ENCODE measurements around the gene RAPGEF2. TPM values are rescaled to one million over a fixed set of nuclear protein-coding genes. Genes with fewer than 3 reads are reported as not detected.
"Not testable (repeated sequence)": the region's sequence is repeated elsewhere in the genome, so short reads cannot be mapped to it uniquely, and the experiment has no call there.

The RAPGEF2 gene
- total RNA-seq, 1 donor from 2014 or later: 46.7 TPM

- H3K4me3 Mint-ChIP-seq: no peak overlapping the region
- no peak for TF ChIP-seq CTCF (IDR thresholded peaks at IDR 0.05; ENCODE audit: unreplicated experiment)
These were observed 4.5 kb downstream of the RAPGEF2 start for GRCh38 chr4:159107203-159107925.

GRCh38 chr4:159108124-159108523 is 5.2 kb downstream of the RAPGEF2 start:
- peaks cover 3% of the 10 kb centered on the region for H3K36me3 Mint-ChIP-seq
- no peaks in the 10 kb centered on the region for H3K27me3 Mint-ChIP-seq (ENCODE audit: low read depth)
- no peak for TF ChIP-seq CTCF (IDR thresholded peaks at IDR 0.05; ENCODE audit: unreplicated experiment)
- no peak for DNase-seq (ENCODE audit: low spot score in 2 of 2, unreplicated experiment in 2 of 2)
- H3K9me3 Mint-ChIP-seq: peaks cover 4% of the 10 kb centered on the region
- H3K4me1 Mint-ChIP-seq: peaks cover 39% of the 10 kb centered on the region
- H3K4me3 Mint-ChIP-seq: no peak overlapping the region
- no peak overlapping the region for H3K27ac Mint-ChIP-seq

More at GRCh38 chr4:159107203-159107925, 4.5 kb downstream of the RAPGEF2 start:
- H3K36me3 Mint-ChIP-seq: no peaks in the 10 kb centered on the region
- H3K4me1 Mint-ChIP-seq: peaks cover 39% of the 10 kb centered on the region
- H3K27ac Mint-ChIP-seq: peak overlapping the region; percentile 50
- H3K27me3 Mint-ChIP-seq (ENCODE audit: low read depth): no peaks in the 10 kb centered on the region
- DNase-seq (ENCODE audit: low spot score in 2 of 2, unreplicated experiment in 2 of 2): no peak
- no peaks in the 10 kb centered on the region for H3K9me3 Mint-ChIP-seq

- no peaks in the 10 kb centered on the region for H3K27me3 Mint-ChIP-seq (ENCODE audit: low read depth)
- H3K4me1 Mint-ChIP-seq: peaks cover 25% of the 10 kb centered on the region
- H3K36me3 Mint-ChIP-seq: peaks cover 14% of the 10 kb centered on the region
- no peak overlapping the region for H3K4me3 Mint-ChIP-seq
- peaks cover 8% of the 10 kb centered on the region for H3K9me3 Mint-ChIP-seq
- TF ChIP-seq CTCF (IDR thresholded peaks at IDR 0.05; ENCODE audit: unreplicated experiment): no peak
- DNase-seq (ENCODE audit: low spot score in 2 of 2, unreplicated experiment in 2 of 2): no peak
- peak overlapping the region; percentile 25 for H3K27ac Mint-ChIP-seq
These were observed 8.1 kb downstream of the RAPGEF2 start for GRCh38 chr4:159110961-159111360.

- TF ChIP-seq CTCF (IDR thresholded peaks at IDR 0.05; ENCODE audit: unreplicated experiment): no peak
- H3K27me3 Mint-ChIP-seq (ENCODE audit: low read depth): no peaks in the 10 kb centered on the region
- H3K4me3 Mint-ChIP-seq: no peak overlapping the region
- H3K36me3 Mint-ChIP-seq: peaks cover 17% of the 10 kb centered on the region
- peak overlapping the region; percentile 25 for H3K27ac Mint-ChIP-seq
- DNase-seq (ENCODE audit: low spot score in 2 of 2, unreplicated experiment in 2 of 2): no peak
- H3K9me3 Mint-ChIP-seq: peaks cover 8% of the 10 kb centered on the region
- peaks cover 22% of the 10 kb centered on the region for H3K4me1 Mint-ChIP-seq
These were observed 8.5 kb downstream of the RAPGEF2 start for GRCh38 chr4:159111416-159111815.

GRCh38 chr4:159113366-159113765 is 10.5 kb downstream of the RAPGEF2 start:
- H3K9me3 Mint-ChIP-seq; H3K27ac Mint-ChIP-seq; H3K27me3 Mint-ChIP-seq (ENCODE audit: low read depth); DNase-seq (ENCODE audit: low spot score in 2 of 2, unreplicated experiment in 2 of 2); H3K4me1 Mint-ChIP-seq; H3K4me3 Mint-ChIP-seq: not testable (repeated sequence)
- peaks cover 17% of the 10 kb centered on the region for H3K36me3 Mint-ChIP-seq

GRCh38 chr4:159116098-159116497 is 13.2 kb downstream of the RAPGEF2 start:
- not testable (repeated sequence) for H3K4me3 Mint-ChIP-seq; DNase-seq (ENCODE audit: low spot score in 2 of 2, unreplicated experiment in 2 of 2); H3K4me1 Mint-ChIP-seq; H3K27me3 Mint-ChIP-seq (ENCODE audit: low read depth); H3K9me3 Mint-ChIP-seq; H3K27ac Mint-ChIP-seq
- H3K36me3 Mint-ChIP-seq: peaks cover 17% of the 10 kb centered on the region

GRCh38 chr4:159116693-159117092 is 13.8 kb downstream of the RAPGEF2 start:
- H3K27me3 Mint-ChIP-seq (ENCODE audit: low read depth); DNase-seq (ENCODE audit: low spot score in 2 of 2, unreplicated experiment in 2 of 2); H3K4me1 Mint-ChIP-seq; H3K9me3 Mint-ChIP-seq; H3K4me3 Mint-ChIP-seq; H3K27ac Mint-ChIP-seq: not testable (repeated sequence)
- peaks cover 17% of the 10 kb centered on the region for H3K36me3 Mint-ChIP-seq

Measured in mesothelial cell of epicardium (in vitro differentiated cells).